Kidney (tissue), 14 donors: ENCODE measurements around the gene DUS1L. TPM values are rescaled to one million over a fixed set of nuclear protein-coding genes. Genes with fewer than 3 reads are reported as not detected.

Source experiments
- DNase-seq, 5 donors: peaks; one replicate each; pipeline ENCODE4 v3.0.0-alpha.2; 2013 to 2020
- FAIRE-seq: peaks from 2 replicates; lab custom pipeline; 2012; peaks lifted over from hg19 to GRCh38; lab: Jason Lieb, UNC
- H3K27ac ChIP-seq, 2 donors: one replicate each; pipeline ENCODE4 v1.7.0; 2013; ENCODE audit warnings: low read depth in 2 of 2, low read length in 2 of 2, inconsistent platforms in 1 of 2
- H3K27me3 ChIP-seq: one replicate; pipeline ENCODE4 v1.7.1; 2013; ENCODE audit warnings: low read length, inconsistent platforms; ENCODE audit not compliant: control insufficient read depth, insufficient read depth
- H3K36me3 ChIP-seq, 3 donors: one replicate each; pipeline versions ENCODE4 v1.7.0 to v1.7.1; 2013; ENCODE audit warnings: low read length in 3 of 3, control low read depth in 1 of 3, inconsistent platforms in 1 of 3; ENCODE audit not compliant: insufficient read depth in 3 of 3, control insufficient read depth in 2 of 3
- H3K4me1 ChIP-seq, 3 donors: one replicate each; pipeline versions ENCODE4 v1.7.0 to v1.7.1; 2013; ENCODE audit warnings: low read length in 3 of 3, inconsistent platforms in 1 of 3, low read depth in 1 of 3; ENCODE audit not compliant: control insufficient read depth in 2 of 3, insufficient read depth in 2 of 3
- H3K4me3 ChIP-seq, 3 donors: one replicate each; pipeline versions ENCODE4 v1.7.0 to v1.8.1; 2013; ENCODE audit warnings: low read length in 3 of 3, control low read depth in 1 of 3, inconsistent platforms in 1 of 3
- H3K9ac ChIP-seq, 3 donors: one replicate each; pipeline versions ENCODE4 v1.7.0 to v1.7.1; 2013; ENCODE audit warnings: low read length in 3 of 3, control low read depth in 1 of 3, inconsistent platforms in 1 of 3
- H3K9me3 ChIP-seq, 3 donors: one replicate each; pipeline versions ENCODE4 v1.7.0 to v1.7.1; 2013; ENCODE audit warnings: low read length in 3 of 3, control low read depth in 1 of 3, inconsistent platforms in 1 of 3; ENCODE audit not compliant: control insufficient read depth in 2 of 3, insufficient read depth in 1 of 3
- CTCF ChIP-seq: IDR thresholded peaks from 3 replicates; pipeline ENCODE4 v1.5.1; 2012; ENCODE audit warnings: mild to moderate bottlenecking, moderate library complexity, borderline replicate concordance; ENCODE audit not compliant: insufficient read depth; ENCODE audit errors: extremely low read depth
- intact Hi-C: fragments of 100-400 bp; cut with DNase I; formaldehyde crosslinking; loops from one replicate; pipeline ENCODE4 v1.11.1; 2022
- polyA plus RNA-seq: library from polyadenylated mRNA; stranded (reverse); fragments of 350-450 nt; fragmentation: Illumina TruSeq; extraction: RNeasy Lipid Tissue Mini Kit (QIAGEN cat#74804); gene quantifications from one replicate; pipeline ENCODE4 v1.2.3, GENCODE V29; 2014; ENCODE audit warnings: low read depth, low replicate concordance; ENCODE audit not compliant: insufficient read depth
- total RNA-seq: library from RNA; stranded (reverse); fragmentation: NEBNext Ultra II Directional; extraction: Animal tissue kit (Norgen Biotek cat#: 25700); gene quantifications from one replicate; pipeline ENCODE4 v1.2.1, GENCODE V29; 2021
- donor health status: control.
- donor health status: control.
- donor health status: control.
- donor health status: control.
- donor health status: control.
- donor health status: DM: yes; HTN: yes; CAD: no.
- donor health status: Normal renal cell carcinoma (clear cell type).

Gene DUS1L
- total and polyA plus RNA-seq, 2 donors from 2014 or later, result 84.8 to 102 TPM

DNA sequence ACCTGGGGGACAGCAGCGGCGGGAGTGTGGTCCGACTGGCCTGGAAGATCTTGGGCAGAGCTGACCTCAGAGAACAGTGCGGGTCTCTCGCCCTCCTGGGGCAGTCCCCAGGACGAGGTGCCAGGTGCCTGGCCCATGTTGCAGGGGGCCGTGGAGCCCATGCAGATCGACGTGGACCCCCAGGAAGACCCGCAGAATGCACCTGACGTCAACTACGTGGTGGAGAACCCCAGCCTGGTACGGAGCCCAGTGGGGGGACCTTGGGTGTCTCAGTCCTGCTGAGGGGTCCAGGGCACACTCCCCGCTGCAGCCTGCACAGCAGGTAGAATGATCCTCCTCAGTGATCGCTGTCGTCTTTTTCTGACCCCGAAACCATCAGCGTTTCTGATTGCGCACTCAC lies 12.5 kb downstream of the DUS1L start:
- Histone ChIP-seq H3K4me1 (peaks cover 0 to 32% (median 12%) of the 10 kb centered on the region in 3 donors), H3K9me3 (no peaks in the 10 kb centered on the region), H3K4me3 (peak overlapping the region in 1 of 3 donors; percentile 80), H3K27ac (no peak overlapping the region), H3K36me3 (peaks cover 0 to 9% (median 2%) of the 10 kb centered on the region in 3 donors), H3K27me3 (no peaks in the 10 kb centered on the region), H3K9ac (peak overlapping the region in 1 of 3 donors; percentile 69)
- DNase-seq (peak in 1 of 5 donors; percentile 72), FAIRE-seq (no peak)
- TF ChIP-seq CTCF, result no peak
- intact Hi-C loops, result no loop called here

DNA sequence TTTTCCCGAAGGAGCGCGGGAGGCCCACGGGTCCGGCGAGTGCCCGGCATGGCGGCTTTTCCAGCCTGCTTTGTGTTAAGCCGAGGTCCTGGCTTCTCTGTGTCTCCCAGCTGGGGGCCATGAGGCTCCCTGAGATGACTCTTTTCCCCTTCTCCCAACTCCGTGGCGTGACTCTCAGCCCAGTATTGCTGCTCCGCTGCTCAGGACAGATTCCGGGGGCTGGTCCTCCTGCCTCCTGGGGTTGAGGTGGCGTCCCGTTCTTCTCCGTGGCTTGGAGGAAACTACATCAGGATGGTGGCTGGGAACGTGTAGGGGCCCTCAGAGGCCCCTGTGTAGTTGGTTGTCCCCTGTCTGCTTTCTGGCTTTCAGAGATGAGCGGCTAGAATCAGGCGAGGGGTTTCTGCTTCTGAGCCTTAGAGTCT lies 13.0 kb downstream of the DUS1L start:
- FAIRE-seq (no peak), DNase-seq (peak in 1 of 5 donors; percentile 77)
- Histone ChIP-seq H3K4me3 (peak overlapping the region; percentile 51 to 82 (median 80)), H3K4me1 (peaks cover 0 to 30% (median 9%) of the 10 kb centered on the region in 3 donors), H3K9ac (peak overlapping the region in 2 of 3 donors; percentile 11 to 69), H3K27ac (no peak overlapping the region), H3K9me3 (no peaks in the 10 kb centered on the region), H3K27me3 (no peaks in the 10 kb centered on the region), H3K36me3 (peaks cover 0 to 9% (median 2%) of the 10 kb centered on the region in 3 donors)
- no peak for TF ChIP-seq CTCF
- intact Hi-C loops, result no loop called here

DNA sequence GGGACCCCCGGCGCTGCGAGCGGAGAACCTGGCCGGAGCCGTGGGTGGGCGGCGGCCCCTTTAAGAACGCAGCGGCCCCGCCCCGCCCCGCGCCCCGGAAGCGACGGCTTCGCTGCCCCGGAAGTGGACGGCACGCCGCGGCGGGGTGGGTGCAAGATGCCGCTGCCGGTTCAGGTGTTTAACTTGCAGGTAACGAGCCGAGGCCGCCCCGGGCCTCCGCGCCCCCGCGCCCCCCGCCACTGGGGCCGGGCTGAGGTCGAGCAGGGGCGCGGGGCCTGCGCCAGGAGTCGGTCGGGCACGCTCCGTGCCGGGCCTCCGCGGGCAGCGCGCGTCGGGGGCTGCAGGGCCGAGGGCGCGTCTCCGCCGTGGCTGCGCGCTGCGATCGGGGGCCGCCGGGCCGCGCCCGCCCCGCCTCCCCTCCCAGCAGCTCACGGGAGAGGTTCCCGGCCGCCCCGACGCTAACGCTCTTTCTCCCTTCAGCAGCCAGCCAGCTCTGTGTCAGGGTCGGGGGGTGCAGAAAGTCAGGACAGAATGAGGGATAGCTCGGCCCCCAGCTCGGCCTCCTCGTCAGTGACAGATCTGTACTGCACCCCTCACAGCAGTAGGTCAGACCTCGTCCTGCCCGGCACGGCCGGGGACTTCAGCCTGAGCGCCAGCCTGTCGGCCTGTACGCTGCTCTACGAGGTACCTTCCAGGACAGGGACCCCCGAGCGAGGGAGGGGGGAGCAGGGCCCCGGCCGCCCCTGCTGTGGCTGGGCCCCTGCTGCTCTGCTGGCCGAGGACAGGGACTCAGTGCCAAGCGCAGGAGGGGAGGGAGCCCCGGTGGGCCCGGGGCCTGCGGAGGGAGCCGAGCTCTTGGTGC lies 13.6 kb downstream of the DUS1L start, which contains the start of the genes GPS1 and RFNG:
Gene GPS1, plus strand, starts transcription at position 123 of the 862 bp plus-strand sequence. Its CDS starts 34 bp downstream, at position 157.
Gene RFNG, minus strand, starts transcription at position 36 of the 862 bp plus-strand sequence. CDS start 45 bp downstream, outside the sequence.
- peak; percentile 71 to 91 (median 87) for DNase-seq
- TF ChIP-seq CTCF, result no peak
- Histone ChIP-seq H3K4me3 (peak within 1 kb of the TSS; percentile 51 to 82 (median 80)), H3K4me1 (peaks cover 0 to 27% (median 8%) of the 10 kb centered on the region in 3 donors), H3K27me3 (no peaks in the 10 kb centered on the region), H3K27ac (no peak within 1 kb of the TSS), H3K9me3 (no peaks in the 10 kb centered on the region), H3K36me3 (peaks cover 2 to 9% (median 5%) of the 10 kb centered on the region in 3 donors), H3K9ac (peak within 1 kb of the TSS in 2 of 3 donors; percentile 46 to 69)
- intact Hi-C loops, result no loop called here
- FAIRE-seq, result no peak
